Measurements from ENCODE around the gene SFT2D2.

DNA sequence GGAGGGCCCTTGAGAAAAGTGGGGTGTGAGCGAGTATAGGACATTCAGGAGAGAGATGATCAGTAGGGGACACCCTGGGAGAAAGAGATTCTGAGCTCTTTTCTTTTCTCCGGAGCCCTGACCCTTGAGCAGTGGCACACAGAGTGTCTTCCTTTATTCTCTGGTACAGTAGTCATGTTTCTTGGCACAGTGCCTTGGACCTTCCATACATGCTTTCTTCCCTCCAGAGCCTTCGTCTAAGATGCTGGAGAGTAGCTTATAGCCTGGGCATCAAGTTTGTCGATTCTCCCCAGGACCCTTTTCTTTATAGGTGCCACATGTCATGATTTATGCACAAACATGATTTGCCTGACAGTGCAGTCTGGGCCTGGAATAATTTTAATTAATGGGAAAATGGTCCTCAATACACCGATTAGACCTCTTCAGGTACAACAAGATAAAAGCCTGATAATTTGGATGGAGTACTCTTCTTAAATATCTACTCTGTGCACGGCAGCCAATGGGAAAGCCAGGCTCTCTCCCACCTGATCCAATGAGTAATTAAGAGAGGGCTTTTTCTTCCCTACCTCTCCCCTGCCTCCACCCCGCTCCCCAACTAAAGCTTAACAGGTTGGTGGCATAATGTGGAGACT is 54.6 kb downstream of the SFT2D2 start, which contains the start of gene TBX19:
- TF ChIP-seq, protein P1, sequence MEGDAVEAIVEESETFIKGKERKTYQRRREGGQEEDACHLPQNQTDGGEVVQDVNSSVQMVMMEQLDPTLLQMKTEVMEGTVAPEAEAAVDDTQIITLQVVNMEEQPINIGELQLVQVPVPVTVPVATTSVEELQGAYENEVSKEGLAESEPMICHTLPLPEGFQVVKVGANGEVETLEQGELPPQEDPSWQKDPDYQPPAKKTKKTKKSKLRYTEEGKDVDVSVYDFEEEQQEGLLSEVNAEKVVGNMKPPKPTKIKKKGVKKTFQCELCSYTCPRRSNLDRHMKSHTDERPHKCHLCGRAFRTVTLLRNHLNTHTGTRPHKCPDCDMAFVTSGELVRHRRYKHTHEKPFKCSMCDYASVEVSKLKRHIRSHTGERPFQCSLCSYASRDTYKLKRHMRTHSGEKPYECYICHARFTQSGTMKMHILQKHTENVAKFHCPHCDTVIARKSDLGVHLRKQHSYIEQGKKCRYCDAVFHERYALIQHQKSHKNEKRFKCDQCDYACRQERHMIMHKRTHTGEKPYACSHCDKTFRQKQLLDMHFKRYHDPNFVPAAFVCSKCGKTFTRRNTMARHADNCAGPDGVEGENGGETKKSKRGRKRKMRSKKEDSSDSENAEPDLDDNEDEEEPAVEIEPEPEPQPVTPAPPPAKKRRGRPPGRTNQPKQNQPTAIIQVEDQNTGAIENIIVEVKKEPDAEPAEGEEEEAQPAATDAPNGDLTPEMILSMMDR (IDR thresholded peaks at IDR 0.05) = no peak
- TF ChIP-seq NRF1 (IDR thresholded peaks at IDR 0.05; ENCODE audit: low read depth, low read length) (no peak), FOXJ3 (CRISPR knock-in tag; IDR thresholded peaks at IDR 0.05) (no peak), POLR2AphosphoS5 (IDR thresholded peaks at IDR 0.05; ENCODE audit: low read depth, low read length) (no peak), MXI1 (IDR thresholded peaks at IDR 0.05; ENCODE audit: low read depth, low read length) (no peak), RFX5 (IDR thresholded peaks at IDR 0.05; ENCODE audit: low read length) (no peak), MEF2A (IDR thresholded peaks at IDR 0.05; ENCODE audit: borderline replicate concordance, low read depth) (no peak)
- TF ChIP-seq, protein P2, sequence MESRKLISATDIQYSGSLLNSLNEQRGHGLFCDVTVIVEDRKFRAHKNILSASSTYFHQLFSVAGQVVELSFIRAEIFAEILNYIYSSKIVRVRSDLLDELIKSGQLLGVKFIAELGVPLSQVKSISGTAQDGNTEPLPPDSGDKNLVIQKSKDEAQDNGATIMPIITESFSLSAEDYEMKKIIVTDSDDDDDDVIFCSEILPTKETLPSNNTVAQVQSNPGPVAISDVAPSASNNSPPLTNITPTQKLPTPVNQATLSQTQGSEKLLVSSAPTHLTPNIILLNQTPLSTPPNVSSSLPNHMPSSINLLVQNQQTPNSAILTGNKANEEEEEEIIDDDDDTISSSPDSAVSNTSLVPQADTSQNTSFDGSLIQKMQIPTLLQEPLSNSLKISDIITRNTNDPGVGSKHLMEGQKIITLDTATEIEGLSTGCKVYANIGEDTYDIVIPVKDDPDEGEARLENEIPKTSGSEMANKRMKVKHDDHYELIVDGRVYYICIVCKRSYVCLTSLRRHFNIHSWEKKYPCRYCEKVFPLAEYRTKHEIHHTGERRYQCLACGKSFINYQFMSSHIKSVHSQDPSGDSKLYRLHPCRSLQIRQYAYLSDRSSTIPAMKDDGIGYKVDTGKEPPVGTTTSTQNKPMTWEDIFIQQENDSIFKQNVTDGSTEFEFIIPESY (IDR thresholded peaks at IDR 0.05; ENCODE audit: borderline replicate concordance, low read depth) = no peak
- TF ChIP-seq, protein P3, sequence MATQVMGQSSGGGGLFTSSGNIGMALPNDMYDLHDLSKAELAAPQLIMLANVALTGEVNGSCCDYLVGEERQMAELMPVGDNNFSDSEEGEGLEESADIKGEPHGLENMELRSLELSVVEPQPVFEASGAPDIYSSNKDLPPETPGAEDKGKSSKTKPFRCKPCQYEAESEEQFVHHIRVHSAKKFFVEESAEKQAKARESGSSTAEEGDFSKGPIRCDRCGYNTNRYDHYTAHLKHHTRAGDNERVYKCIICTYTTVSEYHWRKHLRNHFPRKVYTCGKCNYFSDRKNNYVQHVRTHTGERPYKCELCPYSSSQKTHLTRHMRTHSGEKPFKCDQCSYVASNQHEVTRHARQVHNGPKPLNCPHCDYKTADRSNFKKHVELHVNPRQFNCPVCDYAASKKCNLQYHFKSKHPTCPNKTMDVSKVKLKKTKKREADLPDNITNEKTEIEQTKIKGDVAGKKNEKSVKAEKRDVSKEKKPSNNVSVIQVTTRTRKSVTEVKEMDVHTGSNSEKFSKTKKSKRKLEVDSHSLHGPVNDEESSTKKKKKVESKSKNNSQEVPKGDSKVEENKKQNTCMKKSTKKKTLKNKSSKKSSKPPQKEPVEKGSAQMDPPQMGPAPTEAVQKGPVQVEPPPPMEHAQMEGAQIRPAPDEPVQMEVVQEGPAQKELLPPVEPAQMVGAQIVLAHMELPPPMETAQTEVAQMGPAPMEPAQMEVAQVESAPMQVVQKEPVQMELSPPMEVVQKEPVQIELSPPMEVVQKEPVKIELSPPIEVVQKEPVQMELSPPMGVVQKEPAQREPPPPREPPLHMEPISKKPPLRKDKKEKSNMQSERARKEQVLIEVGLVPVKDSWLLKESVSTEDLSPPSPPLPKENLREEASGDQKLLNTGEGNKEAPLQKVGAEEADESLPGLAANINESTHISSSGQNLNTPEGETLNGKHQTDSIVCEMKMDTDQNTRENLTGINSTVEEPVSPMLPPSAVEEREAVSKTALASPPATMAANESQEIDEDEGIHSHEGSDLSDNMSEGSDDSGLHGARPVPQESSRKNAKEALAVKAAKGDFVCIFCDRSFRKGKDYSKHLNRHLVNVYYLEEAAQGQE (IDR thresholded peaks at IDR 0.05; ENCODE audit: low read depth, low read length) = no peak
- TF ChIP-seq, protein P4, sequence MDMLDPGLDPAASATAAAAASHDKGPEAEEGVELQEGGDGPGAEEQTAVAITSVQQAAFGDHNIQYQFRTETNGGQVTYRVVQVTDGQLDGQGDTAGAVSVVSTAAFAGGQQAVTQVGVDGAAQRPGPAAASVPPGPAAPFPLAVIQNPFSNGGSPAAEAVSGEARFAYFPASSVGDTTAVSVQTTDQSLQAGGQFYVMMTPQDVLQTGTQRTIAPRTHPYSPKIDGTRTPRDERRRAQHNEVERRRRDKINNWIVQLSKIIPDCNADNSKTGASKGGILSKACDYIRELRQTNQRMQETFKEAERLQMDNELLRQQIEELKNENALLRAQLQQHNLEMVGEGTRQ (IDR thresholded peaks at IDR 0.05; ENCODE audit: borderline replicate concordance, low read depth, low read length) = no peak
